NCI-H82 (cell line): ENCODE results near the gene CD226.
"Not testable (repeated sequence)": the region's sequence is repeated elsewhere in the genome, so short reads cannot be mapped to it uniquely, and the experiment has no call there.

Source experiments
- DNase-seq: peaks from one replicate; lab custom pipeline; 2025; lab: John Stamatoyannopoulos, UW

Gene CD226

GRCh38 chr18:69872661-69873060 is 75.0 kb downstream of the CD226 start:
- DNase-seq = peak; percentile 24

- DNase-seq = peak; percentile 18
Observed at GRCh38 chr18:69871363-69871762, 76.3 kb downstream of the CD226 start.

- DNase-seq = no peak
Observed at GRCh38 chr18:69870736-69871135, 76.9 kb downstream of the CD226 start.

GRCh38 chr18:69866212-69866611 is 81.5 kb downstream of the CD226 start:
- no peak for DNase-seq

- no peak for DNase-seq
Observed at GRCh38 chr18:69865776-69866175, 81.9 kb downstream of the CD226 start.

- not testable (repeated sequence) for DNase-seq
Observed at GRCh38 chr18:69864802-69865201, 82.9 kb downstream of the CD226 start.

- no peak for DNase-seq
Observed at GRCh38 chr18:69858897-69859296, 88.8 kb downstream of the CD226 start.

GRCh38 chr18:69854455-69854854 is 93.2 kb downstream of the CD226 start:
- no peak for DNase-seq

GRCh38 chr18:69853051-69853450 is 94.6 kb downstream of the CD226 start:
- no peak for DNase-seq

GRCh38 chr18:69845593-69846506 is 101.8 kb downstream of the CD226 start:
- peak; percentile 4 for DNase-seq

- no peak for DNase-seq
Observed at GRCh38 chr18:69844656-69845055, 103.0 kb downstream of the CD226 start.

GRCh38 chr18:69843015-69843414 is 104.7 kb downstream of the CD226 start:
- DNase-seq = no peak

GRCh38 chr18:69841117-69841516 is 106.6 kb downstream of the CD226 start:
- no peak for DNase-seq

- no peak for DNase-seq
Observed at GRCh38 chr18:69840445-69840844, 107.2 kb downstream of the CD226 start.

- DNase-seq = no peak
Observed at GRCh38 chr18:69840001-69840400, 107.7 kb downstream of the CD226 start.

- DNase-seq = no peak
Observed at GRCh38 chr18:69839497-69839896, 108.2 kb downstream of the CD226 start.

- peak; percentile 89 for DNase-seq
Observed at GRCh38 chr18:69838620-69839411, 108.9 kb downstream of the CD226 start.

GRCh38 chr18:69838003-69838402 is 109.7 kb downstream of the CD226 start:
- no peak for DNase-seq

- not testable (repeated sequence) for DNase-seq
Observed at GRCh38 chr18:69834980-69835379, 112.7 kb downstream of the CD226 start.

GRCh38 chr18:69830189-69830588 is 117.5 kb downstream of the CD226 start:
- DNase-seq = peak; percentile 43

GRCh38 chr18:69820538-69820937 is 127.1 kb downstream of the CD226 start:
- DNase-seq = no peak

GRCh38 chr18:69819460-69819859 is 128.2 kb downstream of the CD226 start:
- DNase-seq = no peak

GRCh38 chr18:69817335-69817940 is 130.2 kb downstream of the CD226 start:
- no peak for DNase-seq
